H9 (cell line): ENCODE measurements around the gene ADGRL3. TPM values are rescaled to one million over a fixed set of nuclear protein-coding genes. Genes with fewer than 3 reads are reported as not detected.

ENCODE experiments used
- DNase-seq: peaks from one replicate; pipeline ENCODE4 v3.0.0-alpha.2; 2017
- H2AFZ ChIP-seq: one replicate; pipeline ENCODE4 v1.6.1; 2013; ENCODE audit warnings: mild to moderate bottlenecking, low read length, control low read depth, moderate library complexity
- H2AK5ac ChIP-seq: 2 replicates; pipeline ENCODE4 v1.6.1; 2013; ENCODE audit warnings: low read length, control low read depth, mixed read lengths; ENCODE audit not compliant: insufficient read length
- H2BK120ac ChIP-seq: one replicate; pipeline ENCODE4 v1.6.1; 2013; ENCODE audit warnings: low read depth, mild to moderate bottlenecking, low read length, control low read depth, inconsistent platforms; ENCODE audit not compliant: poor library complexity, severe bottlenecking
- H2BK12ac ChIP-seq: 2 replicates; pipeline ENCODE4 v1.6.1; 2013; ENCODE audit warnings: low read length, control low read depth, mixed read lengths, low read depth; ENCODE audit not compliant: insufficient read length
- H2BK15ac ChIP-seq: 2 replicates; pipeline ENCODE4 v1.6.1; 2013; ENCODE audit warnings: low read depth, low read length, control low read depth
- H2BK20ac ChIP-seq: one replicate; pipeline ENCODE4 v1.6.1; 2013; ENCODE audit warnings: low read depth, mild to moderate bottlenecking, low read length, control low read depth, inconsistent platforms; ENCODE audit not compliant: poor library complexity, severe bottlenecking
- H2BK5ac ChIP-seq: 2 replicates; pipeline ENCODE4 v1.6.1; 2013; ENCODE audit warnings: low read length, control low read depth, mixed read lengths; ENCODE audit not compliant: insufficient read length
- H3K14ac ChIP-seq: 2 replicates; pipeline ENCODE4 v1.6.1; 2013; ENCODE audit warnings: low read length, control low read depth; ENCODE audit not compliant: insufficient read depth
- H3K18ac ChIP-seq: 2 replicates; pipeline ENCODE4 v1.6.1; 2013; ENCODE audit warnings: low read depth, mild to moderate bottlenecking, mixed read lengths, low read length, control low read depth; ENCODE audit not compliant: insufficient read length
- H3K23ac ChIP-seq: 2 replicates; pipeline ENCODE4 v1.6.1; 2013; ENCODE audit warnings: low read length, control low read depth, mixed read lengths, low read depth; ENCODE audit not compliant: insufficient read length
- H3K23me2 ChIP-seq: 2 replicates; pipeline ENCODE4 v1.6.1; 2013; ENCODE audit warnings: low read depth, mild to moderate bottlenecking, mixed read lengths, low read length, control low read depth; ENCODE audit not compliant: insufficient read length, poor library complexity, severe bottlenecking
- H3K27ac ChIP-seq: 2 replicates; pipeline ENCODE4 v1.5.1; 2013; ENCODE audit warnings: low read length, control low read depth, mixed read lengths, low read depth; ENCODE audit not compliant: insufficient read length
- H3K27me3 ChIP-seq: 2 replicates; pipeline ENCODE4 v1.6.1; 2013; ENCODE audit warnings: low read length, control low read depth, inconsistent platforms; ENCODE audit not compliant: insufficient read depth
- H3K4ac ChIP-seq: 2 replicates; pipeline ENCODE4 v1.6.1; 2013; ENCODE audit warnings: low read depth, mild to moderate bottlenecking, control low read depth, inconsistent platforms, low read length, moderate library complexity
- H3K4me1 ChIP-seq: 2 replicates; pipeline ENCODE4 v1.6.1; 2013; ENCODE audit warnings: low read length, control low read depth, inconsistent platforms; ENCODE audit not compliant: insufficient read depth
- H3K4me2 ChIP-seq: 2 replicates; pipeline ENCODE4 v1.6.1; 2013; ENCODE audit warnings: low read length, control low read depth, mixed read lengths; ENCODE audit not compliant: insufficient read length, insufficient read depth
- H3K56ac ChIP-seq: 2 replicates; pipeline ENCODE4 v1.6.1; 2013; ENCODE audit warnings: low read depth, mild to moderate bottlenecking, mixed read lengths, low read length, control low read depth; ENCODE audit not compliant: insufficient read length
- H3K79me1 ChIP-seq: 2 replicates; pipeline ENCODE4 v1.6.1; 2013; ENCODE audit warnings: low read depth, mild to moderate bottlenecking, moderate library complexity, low read length, control low read depth, inconsistent platforms; ENCODE audit not compliant: insufficient read depth, poor library complexity, severe bottlenecking
- H3K79me2 ChIP-seq: 2 replicates; pipeline ENCODE4 v1.6.1; 2013; ENCODE audit warnings: low read length, control low read depth, inconsistent platforms; ENCODE audit not compliant: insufficient read depth
- H3K9ac ChIP-seq: 2 replicates; pipeline ENCODE4 v1.6.1; 2013; ENCODE audit warnings: low read length, control low read depth, mixed read lengths; ENCODE audit not compliant: insufficient read length; ENCODE audit errors: extremely low read depth
- H3K9me3 ChIP-seq: one replicate; pipeline ENCODE4 v1.6.1; 2013; ENCODE audit warnings: low read depth, low read length, inconsistent platforms; ENCODE audit not compliant: control insufficient read depth
- H3T11ph ChIP-seq: one replicate; pipeline ENCODE4 v1.6.1; 2013; ENCODE audit warnings: mild to moderate bottlenecking, low read length, control low read depth, inconsistent platforms
- H4K20me1 ChIP-seq: one replicate; pipeline ENCODE4 v1.6.1; 2013; ENCODE audit not compliant: control insufficient read depth, insufficient read length, insufficient read depth
- H4K5ac ChIP-seq: 2 replicates; pipeline ENCODE4 v1.6.1; 2013; ENCODE audit warnings: low read depth, mild to moderate bottlenecking, mixed read lengths, low read length, control low read depth; ENCODE audit not compliant: insufficient read length
- H4K8ac ChIP-seq: replicated peaks from 2 replicates; pipeline ENCODE4 v1.6.1; 2013; ENCODE audit warnings: low read length, control low read depth, mixed read lengths, low read depth; ENCODE audit not compliant: insufficient read length
- H4K91ac ChIP-seq: 2 replicates; pipeline ENCODE4 v1.6.1; 2013; ENCODE audit warnings: low read depth, mild to moderate bottlenecking, moderate library complexity, mixed read lengths, low read length, control low read depth; ENCODE audit not compliant: insufficient read length
- H3K27ac Mint-ChIP-seq, 3 experiments: 2 replicates in 2 of 3; 3 replicates in 1 of 3; pipeline ENCODE4 v1.8.0; 2020 to 2021; ENCODE audit warnings: mixed read lengths in 3 of 3, mild to moderate bottlenecking in 1 of 3, moderate library complexity in 1 of 3
- H3K27me3 Mint-ChIP-seq: 2 replicates; pipeline ENCODE4 v1.8.0; 2021; ENCODE audit warnings: low read depth, mild to moderate bottlenecking, moderate library complexity, mixed read lengths
- H3K36me3 Mint-ChIP-seq, 3 experiments: 2 replicates in 2 of 3; 3 replicates in 1 of 3; pipeline ENCODE4 v1.8.0; 2020 to 2021; ENCODE audit warnings: low read depth in 3 of 3, mixed read lengths in 3 of 3; ENCODE audit not compliant: insufficient read depth in 1 of 3
- H3K4me1 Mint-ChIP-seq, 2 experiments: 2 replicates each; pipeline ENCODE4 v1.8.0; 2020; ENCODE audit warnings: mixed read lengths in 2 of 2
- H3K4me3 Mint-ChIP-seq, 2 experiments: 2 replicates in 1 of 2; 3 replicates in 1 of 2; pipeline ENCODE4 v1.8.0; 2020 to 2021; ENCODE audit warnings: mild to moderate bottlenecking in 2 of 2, mixed read lengths in 2 of 2, moderate library complexity in 1 of 2
- H3K9me3 Mint-ChIP-seq, 2 experiments: 2 replicates in 1 of 2; 3 replicates in 1 of 2; pipeline ENCODE4 v1.8.0; 2020; ENCODE audit warnings: mild to moderate bottlenecking in 2 of 2, mixed read lengths in 2 of 2, moderate library complexity in 1 of 2
- CTCF ChIP-seq: fragments of 200-600 bp; sonication (generic); conservative IDR thresholded peaks from 3 replicates; pipeline ENCODE4 v1.8.0; 2021; ENCODE audit warnings: antibody characterized with exemption, mild to moderate bottlenecking
- WGBS: extraction: QIAGEN DNeasy Blood & Tissue Kit; methylation state at CpG from one replicate; pipeline ENCODE4 v1.1.7; 2013; ENCODE audit warnings: missing lambda C conversion rate, low lambda C conversion rate, mixed read lengths; ENCODE audit not compliant: insufficient read length; ENCODE audit errors: extremely low coverage; 5-methylcytosine and 5-hydroxymethylcytosine counted together
- total RNA-seq: library from RNA; stranded (reverse); gene quantifications from 2 replicates; pipeline ENCODE4 v1.2.1, GENCODE V29; 2021

ADGRL3 gene
- total RNA-seq, 1 experiment from 2014 or later = 5.9 TPM

- Mint-ChIP-seq H3K9me3 (peaks cover 8 to 11% of the 10 kb centered on the region in 2 experiments; a peak in 4 of 5 replicates), H3K27ac (no peak overlapping the region), H3K4me3 (no peak overlapping the region), H3K4me1 (no peaks in the 10 kb centered on the region), H3K36me3 (peaks cover 0 to 22% (median 17%) of the 10 kb centered on the region in 3 experiments; a peak in 6 of 7 replicates), H3K27me3 (no peaks in the 10 kb centered on the region; the same call in 1 of the 2 replicates)
- no peak overlapping the region for H2BK5ac ChIP-seq
- no CpG with 5 or more reads among the region's 5 CpGs for WGBS
- H3K56ac ChIP-seq = no peak overlapping the region
- H4K5ac ChIP-seq = no peak overlapping the region
- H3K4ac ChIP-seq = no peak overlapping the region
- no peak overlapping the region for H4K91ac ChIP-seq
- no peak overlapping the region for H2BK15ac ChIP-seq
- H3K27ac ChIP-seq = no peak overlapping the region
- H3K4me1 ChIP-seq = no peaks in the 10 kb centered on the region
- no peaks in the 10 kb centered on the region for H4K20me1 ChIP-seq
- no peak overlapping the region for H3T11ph ChIP-seq
- H3K14ac ChIP-seq = no peak overlapping the region
- no peak for DNase-seq
- H3K9ac ChIP-seq = no peak overlapping the region
- H2BK20ac ChIP-seq = no peak overlapping the region
- no peak overlapping the region for H3K23ac ChIP-seq
- no peak overlapping the region for H3K18ac ChIP-seq
- H3K27me3 ChIP-seq = no peaks in the 10 kb centered on the region
- no peaks in the 10 kb centered on the region for H3K9me3 ChIP-seq
- no peak overlapping the region for H2AFZ ChIP-seq
- no peaks in the 10 kb centered on the region for H3K23me2 ChIP-seq
- no peak overlapping the region for H2BK120ac ChIP-seq
- no peaks in the 10 kb centered on the region for H3K79me1 ChIP-seq
- H3K4me2 ChIP-seq = no peak overlapping the region
- H2AK5ac ChIP-seq = no peak overlapping the region
- H4K8ac ChIP-seq = no peak overlapping the region
- no peak for TF ChIP-seq CTCF
- H3K79me2 ChIP-seq = no peaks in the 10 kb centered on the region
- H2BK12ac ChIP-seq = no peak overlapping the region
Measured at GRCh38 chr4:61426229-61426628, 226.1 kb downstream of the ADGRL3 start.
